IMR-90 (cell line): ENCODE measurements around the gene LRPAP1. TPM values are rescaled to one million over a fixed set of nuclear protein-coding genes. Genes with fewer than 3 reads are reported as not detected.
"Not testable (repeated sequence)": the region's sequence is repeated elsewhere in the genome, so short reads cannot be mapped to it uniquely, and the experiment has no call there.

Experiments
- ATAC-seq: fragments of 200-7000 bp; cut with Tn5 transposase; 2 replicates; pipeline ENCODE4 v1.9.1; 2020; ENCODE audit warnings: low read depth, mild to moderate bottlenecking, moderate library complexity
- BruUV-seq: library from RNA; stranded (reverse); fragments of 400-500 nt; replicated peaks from 2 replicates; lab custom pipeline; 2021; lab: Mats Ljungman, UMichigan
- CTCF ChIA-PET: fragments of 300-600 bp; formaldehyde crosslinking; extraction: SDS; loops from one replicate; lab custom pipeline; 2021; ENCODE audit warnings: antibody characterized with exemption; lab: Yijun Ruan, JAX
- POLR2A ChIA-PET: fragments of 300-600 bp; sonication (Branson Sonifier 250); formaldehyde crosslinking; loops from one replicate; lab custom pipeline; 2022; ENCODE audit warnings: antibody characterized with exemption; ENCODE audit not compliant: unreplicated experiment; lab: Charles Lee
- DNase-seq: peaks from one replicate; pipeline ENCODE4 v3.0.0; 2013
- H2AFZ ChIP-seq: replicated peaks from 2 replicates; pipeline ENCODE3; 2013; ENCODE audit warnings: low read length, mild to moderate bottlenecking; ENCODE audit not compliant: poor library complexity
- H2AK5ac ChIP-seq: 2 replicates; pipeline ENCODE4 v1.6.1; 2013; ENCODE audit warnings: low read depth, low read length, inconsistent platforms
- H2AK9ac ChIP-seq: replicated peaks from 2 replicates; pipeline ENCODE3; 2013; ENCODE audit warnings: mild to moderate bottlenecking, low read depth, low read length, moderate library complexity; ENCODE audit not compliant: poor library complexity
- H2BK120ac ChIP-seq: 2 replicates; pipeline ENCODE4 v1.6.1; 2013; ENCODE audit warnings: low read depth, low read length, inconsistent platforms
- H2BK15ac ChIP-seq: 3 replicates; pipeline ENCODE4 v1.6.1; 2013; ENCODE audit warnings: low read depth, low read length, inconsistent platforms
- H2BK20ac ChIP-seq: 2 replicates; pipeline ENCODE4 v1.6.1; 2013; ENCODE audit warnings: low read depth, mild to moderate bottlenecking, inconsistent platforms, low read length, moderate library complexity
- H2BK5ac ChIP-seq: 2 replicates; pipeline ENCODE4 v1.6.1; 2013; ENCODE audit warnings: mild to moderate bottlenecking, low read depth, low read length, inconsistent platforms; ENCODE audit not compliant: poor library complexity, severe bottlenecking
- H3K14ac ChIP-seq: replicated peaks from 2 replicates; pipeline ENCODE4 v1.6.1; 2013; ENCODE audit warnings: low read depth, low read length, inconsistent platforms
- H3K18ac ChIP-seq: 2 replicates; pipeline ENCODE4 v1.6.1; 2013; ENCODE audit warnings: low read depth, low read length, control low read depth
- H3K23ac ChIP-seq: 2 replicates; pipeline ENCODE4 v1.6.1; 2013; ENCODE audit warnings: low read depth, low read length, inconsistent platforms
- H3K27ac ChIP-seq: 2 replicates; pipeline ENCODE4 v1.5.1; 2013; ENCODE audit warnings: mild to moderate bottlenecking, control low read depth, low read length; ENCODE audit not compliant: insufficient read depth
- H3K27me3 ChIP-seq: 2 replicates; pipeline ENCODE4 v1.6.1; 2013; ENCODE audit warnings: low read length; ENCODE audit not compliant: control insufficient read depth, insufficient read depth
- H3K36me3 ChIP-seq: 2 replicates; pipeline ENCODE4 v1.6.1; 2013; ENCODE audit warnings: low read length, mixed read lengths; ENCODE audit not compliant: control insufficient read depth, insufficient read depth
- H3K4ac ChIP-seq: 2 replicates; pipeline ENCODE4 v1.6.1; 2013; ENCODE audit warnings: low read depth, low read length, inconsistent platforms
- H3K4me1 ChIP-seq: 2 replicates; pipeline ENCODE4 v1.6.1; 2013; ENCODE audit warnings: low read length, mixed read lengths; ENCODE audit not compliant: control insufficient read depth, insufficient read depth
- H3K4me2 ChIP-seq: 2 replicates; pipeline ENCODE4 v1.6.1; 2013; ENCODE audit warnings: low read depth, mild to moderate bottlenecking, control low read depth, low read length, moderate library complexity
- H3K4me3 ChIP-seq: 2 replicates; pipeline ENCODE4 v1.5.1; 2013; ENCODE audit warnings: low read depth, mild to moderate bottlenecking, control low read depth, low read length, moderate library complexity; ENCODE audit not compliant: insufficient read depth
- H3K56ac ChIP-seq: 2 replicates; pipeline ENCODE4 v1.6.1; 2013; ENCODE audit warnings: low read length, inconsistent platforms; ENCODE audit not compliant: insufficient read depth; ENCODE audit errors: extremely low read depth
- H3K79me1 ChIP-seq, 2 experiments: 2 replicates each; pipeline ENCODE4 v1.6.1; 2013; ENCODE audit warnings: low read length in 2 of 2, inconsistent platforms in 1 of 2, low read depth in 1 of 2
- H3K9ac ChIP-seq: 2 replicates; pipeline ENCODE4 v1.6.1; 2013; ENCODE audit warnings: low read depth, low read length, control low read depth
- H3K9me1 ChIP-seq: 2 replicates; pipeline ENCODE4 v1.6.1; 2013; ENCODE audit warnings: low read length, inconsistent platforms; ENCODE audit not compliant: insufficient read depth
- H3K9me3 ChIP-seq: 2 replicates; pipeline ENCODE4 v1.6.1; 2013; ENCODE audit warnings: low read length; ENCODE audit not compliant: control insufficient read depth, insufficient read depth
- H4K20me1 ChIP-seq: 2 replicates; pipeline ENCODE4 v1.6.1; 2013; ENCODE audit warnings: low read length, inconsistent platforms; ENCODE audit not compliant: insufficient read depth
- H4K5ac ChIP-seq: 2 replicates; pipeline ENCODE4 v1.6.1; 2013; ENCODE audit warnings: mild to moderate bottlenecking, low read depth, low read length, control low read depth
- H4K8ac ChIP-seq, 2 experiments: 2 replicates each; pipeline ENCODE4 v1.6.1; 2013; ENCODE audit warnings: low read depth in 2 of 2, low read length in 2 of 2, control low read depth in 1 of 2, inconsistent platforms in 1 of 2
- H4K91ac ChIP-seq: 2 replicates; pipeline ENCODE4 v1.6.1; 2013; ENCODE audit warnings: low read depth, low read length, inconsistent platforms; ENCODE audit not compliant: insufficient read depth
- WGBS, 2 experiments: methylation state at CpG; one replicate each; pipeline versions ENCODE4 v1.1.5 to v1.1.7; 2013; ENCODE audit warnings: missing lambda C conversion rate in 2 of 2; ENCODE audit not compliant: insufficient read length in 1 of 2; ENCODE audit errors: extremely low coverage in 2 of 2; 5-methylcytosine and 5-hydroxymethylcytosine counted together
- dilution Hi-C: fragments of 300-500 bp; cut with HindIII; formaldehyde crosslinking; loops from one replicate; pipeline ENCODE4 v1.14.3; 2018; ENCODE audit warnings: low sequenced_read_pairs; ENCODE audit not compliant: unreplicated experiment
- in situ Hi-C: fragments of 300-500 bp; cut with MboI; formaldehyde crosslinking; loops from 3 replicates; pipeline ENCODE4 v1.14.3; 2019; ENCODE audit warnings: low sequenced_read_pairs, inconsistent platforms, mixed read lengths
- intact Hi-C: fragments of 100-400 bp; cut with micrococcal nuclease; formaldehyde crosslinking; loops from 2 replicates; pipeline ENCODE4 v1.10.0; 2022
- polyA plus RNA-seq, 3 experiments: library from polyadenylated mRNA; depleted of rRNA; stranded (reverse); fragments of >200 nt; gene quantifications; 2 replicates each; pipeline ENCODE4 v1.2.3, GENCODE V29; 2012; ENCODE audit warnings: low replicate concordance in 1 of 3
- total RNA-seq: library from RNA; depleted of rRNA; stranded (reverse); fragments of >200 nt; gene quantifications from 2 replicates; pipeline ENCODE4 v1.2.3, GENCODE V29; 2012

LRPAP1 gene
- total and polyA plus RNA-seq, 2 of the 4 experiments (the other 2 are of a cell fraction): 135 to 175 TPM

- BruUV-seq, dilution Hi-C loops, H3K18ac ChIP-seq, intact Hi-C loops, H4K5ac ChIP-seq, H3K23ac ChIP-seq, H3K36me3 ChIP-seq, H3K4me3 ChIP-seq, POLR2A ChIA-PET, H2AK5ac ChIP-seq, H3K27me3 ChIP-seq, H3K9me1 ChIP-seq, ATAC-seq, H2BK20ac ChIP-seq, H3K9me3 ChIP-seq, H3K79me1 ChIP-seq, H3K9ac ChIP-seq, H3K56ac ChIP-seq, CTCF ChIA-PET, H3K4me1 ChIP-seq, H3K14ac ChIP-seq, H4K8ac ChIP-seq, H2BK5ac ChIP-seq, H4K91ac ChIP-seq, H3K27ac ChIP-seq, H4K20me1 ChIP-seq, H2AFZ ChIP-seq, DNase-seq, H2BK120ac ChIP-seq, H3K4ac ChIP-seq, H2BK15ac ChIP-seq, H2AK9ac ChIP-seq, in situ Hi-C loops, H3K4me2 ChIP-seq: not testable (repeated sequence)
- WGBS, 2 experiments: no CpG with 5 or more reads among the region's 19 CpGs
Observed at GRCh38 chr4:3575426-3576369, 43.5 kb upstream of the LRPAP1 start.

- H2BK15ac ChIP-seq, H3K4me3 ChIP-seq, H3K23ac ChIP-seq, H3K9me3 ChIP-seq, H4K20me1 ChIP-seq, DNase-seq, H2AK9ac ChIP-seq, H4K8ac ChIP-seq, H3K79me1 ChIP-seq, H2BK5ac ChIP-seq, H3K56ac ChIP-seq, H4K5ac ChIP-seq, H3K4me1 ChIP-seq, BruUV-seq, H3K9ac ChIP-seq, H3K36me3 ChIP-seq, POLR2A ChIA-PET, H3K9me1 ChIP-seq, H2BK120ac ChIP-seq, H3K27ac ChIP-seq, H2AK5ac ChIP-seq, H3K4ac ChIP-seq, H3K18ac ChIP-seq, H3K14ac ChIP-seq, H4K91ac ChIP-seq, H2BK20ac ChIP-seq, dilution Hi-C loops, H2AFZ ChIP-seq, H3K27me3 ChIP-seq, intact Hi-C loops, ATAC-seq, H3K4me2 ChIP-seq, in situ Hi-C loops, CTCF ChIA-PET: not testable (repeated sequence)
- 43% methylated on average over 5 of the region's 9 CpGs; no CpG with 5 or more reads in 1 of the 2 experiments for WGBS, 2 experiments
Observed at GRCh38 chr4:3574865-3575264, 42.6 kb upstream of the LRPAP1 start.
